GOT3 (cell line): Measurements from ENCODE around the gene PANK4.

Source experiments
- DNase-seq: peaks from one replicate; lab custom pipeline; 2025; ENCODE audit warnings: mixed read lengths; lab: John Stamatoyannopoulos, UW

Gene PANK4

DNA sequence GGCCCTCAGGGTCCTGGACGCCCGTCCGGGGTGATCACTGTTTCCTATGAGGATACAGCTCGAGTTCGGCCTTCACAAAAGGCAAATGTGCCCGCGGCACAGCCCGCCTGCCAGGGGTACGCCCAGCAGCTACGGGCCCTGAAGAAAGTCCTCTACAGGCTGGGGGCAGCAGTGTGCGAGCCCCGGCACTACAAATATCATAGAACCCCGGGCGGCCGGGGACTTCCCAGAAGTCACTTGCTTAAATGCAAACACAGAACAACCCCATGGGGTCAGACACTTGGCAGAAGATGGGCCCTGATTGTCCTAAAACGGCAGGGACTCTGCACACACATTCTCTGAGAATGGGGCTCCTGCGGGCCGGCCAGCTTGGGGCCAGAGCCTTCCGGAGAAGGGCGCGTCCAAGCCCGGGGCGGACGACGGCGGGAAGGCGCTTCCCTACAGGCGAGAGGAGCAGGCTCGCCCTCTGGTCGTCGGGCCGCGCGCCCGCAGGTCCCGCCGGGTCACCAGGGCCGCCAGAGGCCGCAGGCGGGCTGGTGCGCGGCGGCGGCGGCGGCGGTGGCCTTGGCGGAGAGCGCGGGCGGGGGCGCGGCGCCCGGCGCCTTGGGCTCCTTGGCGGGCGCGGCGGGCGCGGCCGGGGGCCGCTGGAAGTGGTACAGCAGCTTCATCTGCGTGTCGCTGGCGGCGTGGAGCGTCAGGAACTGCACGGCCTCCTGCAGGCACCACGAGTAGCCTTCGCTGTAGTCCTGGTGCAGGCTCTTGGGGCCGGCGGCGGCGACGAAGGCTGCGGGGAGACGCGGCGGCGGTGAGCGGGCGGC, 2.8 kb upstream of the PANK4 start:
- no peak for DNase-seq

DNA sequence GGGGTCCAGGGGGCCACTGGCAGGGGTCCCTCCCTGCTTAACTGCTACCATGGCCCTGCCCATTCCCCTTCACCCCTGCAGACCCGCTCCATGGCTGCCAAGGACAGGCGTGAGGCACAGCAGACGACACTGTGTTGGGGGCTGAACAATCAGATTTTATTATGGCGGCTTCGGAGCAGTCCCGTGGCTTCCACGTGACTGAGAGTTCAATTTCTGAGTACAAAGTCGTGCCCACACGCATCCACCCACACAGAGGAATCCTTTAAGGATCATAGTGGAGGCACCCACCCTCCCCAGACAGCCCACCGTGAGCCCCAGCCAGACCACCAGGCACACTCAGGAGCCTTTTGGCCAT, 2.2 kb upstream of the PANK4 start:
- DNase-seq = no peak

DNA sequence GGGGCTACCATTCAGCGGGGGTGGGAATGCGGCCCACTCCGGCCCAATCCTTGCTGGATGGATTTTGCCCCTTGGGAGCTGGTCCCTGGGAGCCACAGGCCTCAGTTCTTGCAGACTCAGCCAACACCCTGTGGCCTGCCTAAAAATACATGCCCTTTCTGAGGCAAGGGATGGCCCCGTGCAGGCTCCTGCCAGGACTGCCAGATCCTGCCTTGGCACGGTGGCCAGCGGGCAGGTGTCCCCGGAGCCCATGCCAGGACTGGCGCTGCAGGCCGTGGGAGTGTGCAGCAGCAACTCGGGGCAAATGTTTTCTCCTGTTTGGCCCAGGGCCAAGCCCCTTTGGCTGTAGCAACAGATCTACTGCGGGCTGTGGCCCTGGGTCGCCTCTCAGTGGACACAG, 1.6 kb upstream of the PANK4 start:
- DNase-seq = no peak

DNA sequence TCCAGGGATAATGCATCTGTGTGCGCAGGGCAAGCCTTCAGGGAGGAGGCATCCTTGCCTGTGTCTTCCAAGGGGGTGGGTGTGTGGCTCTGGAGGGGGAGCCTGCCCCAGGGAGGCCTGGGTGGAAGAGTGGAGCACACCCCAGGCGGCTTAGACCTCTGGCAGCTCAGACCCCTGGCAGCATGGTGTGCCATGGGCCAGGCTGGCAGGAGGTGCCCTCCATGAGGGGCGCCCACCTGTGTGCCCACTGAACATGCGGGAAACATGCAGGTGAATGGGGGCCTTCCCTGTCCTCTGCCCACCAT, 1.1 kb upstream of the PANK4 start:
- DNase-seq = no peak

DNA sequence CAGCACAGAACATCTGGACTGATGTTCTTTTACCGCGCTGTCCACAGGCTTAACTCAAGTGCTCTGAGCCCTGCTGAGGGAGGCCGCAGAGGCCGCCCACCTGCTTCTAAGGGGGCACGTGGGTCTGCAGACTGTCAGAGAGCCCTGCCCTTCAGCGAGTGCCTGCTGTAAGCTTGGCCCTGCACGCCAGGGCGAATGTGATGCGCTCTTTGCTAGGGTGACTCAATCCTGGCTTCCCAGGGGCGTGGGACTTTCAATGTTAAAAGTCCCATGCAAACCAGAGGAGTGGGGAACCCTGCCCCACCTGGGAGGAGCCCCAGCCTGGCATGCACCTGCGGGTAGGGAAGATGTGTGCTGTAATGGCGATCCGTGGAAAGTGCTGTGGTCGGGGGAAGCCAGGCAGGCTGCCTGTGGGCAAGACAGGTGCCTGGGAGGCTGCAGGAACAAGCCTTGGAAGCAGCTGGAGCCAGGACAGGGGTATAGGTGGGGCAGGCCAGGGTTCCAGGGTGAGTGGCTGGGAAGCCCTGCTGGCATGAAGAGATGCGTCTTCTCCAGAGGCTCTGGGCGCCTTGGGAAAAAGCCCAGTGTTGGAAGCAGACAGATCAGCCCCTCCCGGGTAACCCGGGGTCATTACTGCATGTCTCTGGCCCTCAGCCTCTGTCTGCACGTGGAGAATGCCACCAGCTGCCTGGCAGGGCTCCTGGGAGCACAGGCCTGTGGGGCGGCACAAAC, 594 bp upstream of the PANK4 start:
- no peak for DNase-seq

DNA sequence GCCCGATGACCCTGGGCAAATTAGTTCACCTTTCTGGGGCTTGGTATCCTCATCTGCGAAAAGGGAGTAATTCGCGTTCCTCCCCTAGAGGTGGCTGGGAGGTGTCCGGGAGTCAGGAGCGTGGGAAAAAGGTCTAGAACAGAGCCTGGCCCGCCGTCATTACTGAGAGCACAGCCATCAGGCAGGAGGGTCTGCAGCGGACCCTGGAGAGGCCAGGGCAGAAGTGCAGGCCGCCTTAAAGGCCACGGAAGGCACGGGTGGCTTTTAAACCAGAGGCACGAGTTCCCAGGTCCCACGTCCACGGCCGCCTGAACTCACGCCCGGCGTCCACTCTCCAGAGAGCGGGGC, 850 bp downstream of the PANK4 start:
- DNase-seq = no peak

DNA sequence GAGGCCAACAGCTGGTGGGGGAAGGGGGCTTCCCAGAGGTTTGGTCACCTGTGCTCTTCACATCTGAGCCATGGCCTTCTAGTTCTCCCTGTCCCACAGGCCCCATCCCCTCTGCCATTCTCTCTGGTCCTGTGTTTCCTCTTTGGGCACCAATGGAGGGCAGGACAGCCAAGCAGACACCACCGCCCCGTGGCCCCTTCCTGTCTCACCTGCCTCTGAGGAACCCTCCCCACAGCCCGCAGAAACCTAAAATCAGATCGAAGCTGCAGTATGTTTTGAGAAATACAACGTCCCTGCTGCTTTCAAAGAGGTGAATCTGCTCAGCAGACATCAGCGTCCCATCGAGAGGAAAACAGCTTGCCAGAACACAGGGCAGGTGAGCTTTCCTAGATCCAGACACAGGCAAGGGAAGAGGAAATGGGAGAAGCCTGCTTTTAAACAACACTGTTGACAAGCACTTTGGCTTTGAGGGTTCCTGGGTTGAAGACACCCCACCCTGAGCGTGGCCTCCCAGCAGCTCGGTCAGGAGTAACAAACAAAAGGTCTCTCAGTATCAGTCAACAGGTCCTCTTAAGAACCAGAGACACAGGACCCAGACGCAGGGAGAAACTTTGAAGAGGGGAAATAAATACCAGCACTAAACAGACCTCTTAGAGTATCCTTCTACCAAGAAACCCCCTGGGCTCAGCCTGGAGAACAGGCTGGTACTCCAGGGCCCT, 2.3 kb downstream of the PANK4 start:
- no peak for DNase-seq

DNA sequence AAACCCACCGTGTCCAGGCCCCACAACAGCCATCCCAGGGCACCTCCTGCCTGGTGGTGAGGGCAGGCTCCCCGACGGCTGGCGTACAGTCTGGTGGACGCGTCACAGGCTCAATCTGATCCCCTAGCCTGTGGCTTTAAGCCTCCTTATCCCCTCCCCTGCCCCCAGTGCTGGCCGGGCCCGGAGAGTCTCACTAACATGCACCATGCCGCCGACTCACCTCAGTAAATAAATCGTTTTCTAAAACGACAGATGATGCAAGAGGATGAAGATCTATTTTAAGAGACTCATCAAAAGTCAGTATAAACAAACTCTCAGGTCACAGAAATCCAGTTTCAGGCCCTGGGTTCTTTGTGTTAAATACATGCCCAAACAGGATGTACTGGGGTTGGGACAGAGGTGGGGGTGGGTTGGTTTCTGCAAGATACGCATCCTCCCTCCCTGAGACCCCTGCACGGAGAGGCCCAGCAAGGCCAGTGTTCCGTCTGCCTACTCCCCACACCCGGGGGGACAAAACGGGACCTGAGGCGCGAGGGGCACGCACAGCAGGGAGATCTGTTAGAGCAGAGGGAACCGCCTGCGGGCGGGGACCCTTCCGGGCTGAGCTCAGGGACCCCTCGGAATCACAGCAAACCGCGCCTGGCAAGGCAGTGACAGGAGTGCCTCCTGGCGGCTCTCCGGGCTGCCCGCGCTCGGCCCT, 3.1 kb downstream of the PANK4 start:
- no peak for DNase-seq

DNA sequence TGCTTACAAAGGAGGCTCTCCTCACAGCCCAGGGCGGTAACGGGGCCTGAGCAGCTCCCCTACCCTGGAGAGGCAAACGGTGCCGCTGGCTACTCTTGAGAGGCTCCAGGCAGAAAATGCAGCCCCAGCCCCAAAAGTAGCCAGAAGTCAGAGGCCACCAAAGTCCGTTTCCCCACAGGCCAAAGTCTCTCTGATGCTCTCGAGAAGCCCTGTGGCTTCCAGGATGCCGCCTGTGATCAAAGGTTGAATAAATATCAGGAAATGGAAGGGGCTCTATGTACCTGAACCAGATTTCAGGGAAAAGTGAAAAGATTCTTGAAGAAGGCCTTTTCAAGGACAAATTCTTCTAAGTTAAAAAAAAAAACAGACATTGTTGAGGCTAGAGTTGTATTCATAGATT, 4.2 kb downstream of the PANK4 start:
- DNase-seq = no peak

DNA sequence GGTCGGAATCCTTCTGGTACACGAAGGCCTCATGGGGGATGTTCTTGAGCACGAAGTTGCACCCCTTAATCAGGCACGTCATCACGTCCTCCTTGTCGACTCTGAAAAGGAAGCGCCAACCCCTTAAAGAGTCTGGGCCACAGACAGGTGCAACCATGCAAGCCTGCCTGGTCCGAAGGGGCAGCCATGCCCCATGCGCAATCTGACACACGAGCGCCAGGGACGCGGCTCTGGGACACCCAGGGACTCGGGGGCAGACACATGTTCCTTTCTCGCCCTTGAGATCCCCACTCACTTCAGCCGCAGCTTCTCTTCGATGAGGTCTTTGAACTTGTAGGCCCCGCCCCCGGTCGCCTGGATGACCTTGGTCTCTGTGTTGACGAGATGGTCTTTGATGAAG, 5.6 kb downstream of the PANK4 start:
- DNase-seq = no peak

DNA sequence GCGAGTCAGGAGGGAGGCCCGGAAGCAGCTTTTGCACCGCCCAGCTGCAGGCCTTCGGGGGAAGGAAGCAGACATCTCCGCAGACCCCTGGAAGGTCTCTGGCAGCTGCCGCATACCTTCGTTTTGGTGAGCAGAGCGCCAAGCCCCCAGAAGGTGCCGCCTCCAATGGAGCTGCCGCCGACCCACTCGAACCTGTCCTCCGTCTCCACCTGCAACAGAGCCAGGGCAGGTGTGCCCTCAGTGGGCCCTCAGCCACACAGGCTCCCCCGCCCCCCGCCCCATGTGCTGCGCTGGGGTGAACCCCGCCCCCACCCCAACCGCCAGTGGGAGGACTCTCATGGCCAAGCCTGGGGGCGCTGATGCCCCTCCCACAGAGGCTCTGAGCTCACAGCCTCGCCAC, 6.2 kb downstream of the PANK4 start:
- no peak for DNase-seq

DNA sequence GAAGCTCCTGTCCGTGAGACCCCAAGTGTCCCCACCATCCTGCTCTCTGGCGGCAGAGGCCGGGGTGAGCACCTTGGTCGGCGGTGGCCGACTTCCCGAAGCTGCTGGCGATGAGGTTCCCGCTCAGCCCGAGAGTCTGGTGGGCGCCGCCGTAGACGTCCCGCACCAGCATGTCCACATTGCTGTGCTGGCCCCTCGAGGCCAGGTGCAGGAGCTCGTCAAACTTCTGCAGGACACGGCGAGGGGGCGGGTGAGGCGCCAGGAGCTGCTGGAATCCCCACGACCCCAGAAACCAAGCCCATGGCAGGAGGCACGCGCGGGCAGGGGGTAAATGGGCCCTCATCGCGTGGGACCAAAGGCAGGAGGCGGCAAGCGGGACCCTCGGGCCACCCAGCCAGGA, 6.7 kb downstream of the PANK4 start:
- no peak for DNase-seq

DNA sequence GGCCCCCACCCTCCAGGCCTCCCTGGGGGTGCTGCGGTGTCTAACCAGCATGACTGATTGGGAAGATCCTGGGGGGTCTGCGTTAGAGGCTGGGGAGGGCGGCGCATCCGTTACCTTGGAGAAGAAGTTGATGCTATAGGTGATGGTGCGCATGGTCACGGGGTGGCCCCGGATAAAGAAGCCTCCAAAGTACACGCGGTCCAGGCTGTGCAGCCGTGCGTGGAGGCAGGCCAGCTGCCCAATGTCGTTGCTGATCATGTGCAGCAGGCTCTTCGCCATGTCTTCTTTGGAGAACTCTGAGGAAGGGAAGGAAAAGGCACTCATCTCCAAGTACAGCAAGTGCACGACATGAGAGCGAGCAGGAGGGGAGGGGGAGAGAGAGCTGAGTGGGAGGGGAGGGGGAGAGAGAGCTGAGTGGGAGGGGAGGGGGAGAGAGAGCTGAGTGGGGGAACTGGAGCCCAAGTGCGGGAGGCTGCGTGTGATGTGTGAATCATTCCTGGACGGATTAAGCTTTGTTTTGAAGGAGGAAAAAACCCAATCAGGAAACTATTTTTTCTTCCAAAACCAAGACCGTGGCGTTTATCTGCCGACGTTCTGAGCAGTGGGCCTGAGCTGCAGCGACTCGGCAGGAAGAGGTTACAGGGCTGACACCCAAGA, 7.2 kb downstream of the PANK4 start:
- no peak for DNase-seq

DNA sequence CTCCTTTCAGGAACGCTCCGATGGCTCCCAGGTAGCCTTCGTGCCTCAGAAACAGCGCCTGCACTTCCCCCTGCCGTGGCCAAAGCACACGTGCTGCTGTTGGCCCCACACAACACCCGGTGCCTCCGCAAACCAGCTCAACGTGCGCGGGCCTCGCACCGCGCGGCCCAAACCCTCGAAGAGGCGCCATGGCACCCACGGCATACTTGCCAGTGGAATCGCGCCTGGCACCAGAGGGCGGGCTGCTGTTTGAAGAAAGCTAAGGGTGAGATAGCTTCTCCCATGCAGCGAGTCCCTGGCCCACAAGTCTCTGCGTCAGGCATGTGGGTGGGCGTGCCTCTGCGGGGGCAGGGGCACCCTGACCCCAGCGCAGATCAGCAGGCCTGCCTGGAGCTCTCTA, 7.9 kb downstream of the PANK4 start:
- no peak for DNase-seq

DNA sequence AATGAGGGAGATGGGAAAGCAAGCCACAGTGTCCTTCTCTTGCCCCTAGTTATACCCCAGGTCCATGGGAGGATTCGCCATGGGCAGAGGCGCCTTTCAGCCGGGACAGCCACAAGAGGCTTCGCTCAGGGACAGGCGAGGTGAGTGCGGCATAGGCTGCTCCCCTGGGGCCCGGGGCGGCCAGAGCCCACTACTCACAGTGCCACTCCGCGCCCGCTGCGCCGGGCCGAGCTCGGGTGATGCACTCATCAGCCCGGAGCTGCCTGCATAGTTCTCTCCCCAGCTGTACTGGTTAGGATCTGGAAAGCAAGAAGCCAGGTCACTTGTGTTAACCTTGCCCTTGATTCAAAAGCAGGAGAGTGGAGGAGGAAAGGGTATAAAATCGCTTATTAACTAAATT, 8.4 kb downstream of the PANK4 start:
- no peak for DNase-seq

DNA sequence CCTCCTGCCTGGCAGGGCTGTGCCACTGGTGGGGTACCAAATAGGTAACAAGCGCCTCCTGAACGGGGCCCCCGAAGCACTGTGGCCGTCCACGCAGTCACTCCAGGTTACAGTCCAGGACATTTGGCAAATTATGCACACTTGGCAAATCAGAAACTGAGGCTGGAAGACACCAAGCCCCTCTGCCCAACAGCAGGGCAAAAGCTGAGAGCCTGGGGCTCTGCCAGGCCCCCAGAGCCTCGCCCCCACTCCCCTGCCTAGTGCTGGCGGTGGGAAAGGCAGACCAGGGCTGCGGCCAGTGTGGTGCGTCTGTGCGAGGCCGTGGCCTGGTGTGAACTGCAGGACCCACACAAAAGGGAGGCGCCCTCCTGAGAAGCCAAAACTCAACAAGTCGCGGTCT, 9.4 kb downstream of the PANK4 start:
- no peak for DNase-seq

DNA sequence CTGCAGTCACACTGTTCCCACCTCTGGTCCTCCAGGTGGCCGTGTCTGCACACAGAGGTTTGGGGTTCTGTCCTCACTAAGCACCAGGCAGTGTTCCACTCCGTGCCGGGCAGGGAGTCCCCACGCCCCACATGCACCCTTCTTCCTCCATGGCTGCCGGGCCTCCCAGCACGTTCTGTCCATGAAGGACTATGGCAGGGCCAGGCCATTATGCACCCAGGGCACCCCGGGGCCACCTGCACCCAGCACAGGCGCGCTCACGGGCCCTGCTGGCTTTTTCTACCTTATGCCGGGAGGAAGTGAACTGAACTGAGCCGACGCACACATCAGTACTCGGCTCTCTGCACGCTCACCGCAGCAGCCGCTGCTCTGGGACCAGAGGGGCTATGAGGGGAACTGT, 10.3 kb downstream of the PANK4 start:
- no peak for DNase-seq

DNA sequence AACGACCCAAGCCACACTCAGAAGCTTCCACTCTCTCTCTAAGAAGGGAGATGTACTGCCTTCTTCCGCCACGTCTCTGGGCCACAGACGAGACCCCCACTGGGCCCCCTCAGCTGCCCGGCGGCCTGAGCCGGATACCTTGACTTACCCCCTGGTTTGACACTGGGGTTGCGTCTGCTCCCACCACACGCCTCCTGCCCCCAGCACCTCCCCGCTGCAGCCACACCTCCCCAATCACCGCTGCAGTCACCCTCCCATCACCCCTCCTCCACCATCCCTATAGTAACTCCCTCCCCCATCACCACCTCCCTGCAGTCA, 10.7 kb downstream of the PANK4 start:
- no peak for DNase-seq

DNA sequence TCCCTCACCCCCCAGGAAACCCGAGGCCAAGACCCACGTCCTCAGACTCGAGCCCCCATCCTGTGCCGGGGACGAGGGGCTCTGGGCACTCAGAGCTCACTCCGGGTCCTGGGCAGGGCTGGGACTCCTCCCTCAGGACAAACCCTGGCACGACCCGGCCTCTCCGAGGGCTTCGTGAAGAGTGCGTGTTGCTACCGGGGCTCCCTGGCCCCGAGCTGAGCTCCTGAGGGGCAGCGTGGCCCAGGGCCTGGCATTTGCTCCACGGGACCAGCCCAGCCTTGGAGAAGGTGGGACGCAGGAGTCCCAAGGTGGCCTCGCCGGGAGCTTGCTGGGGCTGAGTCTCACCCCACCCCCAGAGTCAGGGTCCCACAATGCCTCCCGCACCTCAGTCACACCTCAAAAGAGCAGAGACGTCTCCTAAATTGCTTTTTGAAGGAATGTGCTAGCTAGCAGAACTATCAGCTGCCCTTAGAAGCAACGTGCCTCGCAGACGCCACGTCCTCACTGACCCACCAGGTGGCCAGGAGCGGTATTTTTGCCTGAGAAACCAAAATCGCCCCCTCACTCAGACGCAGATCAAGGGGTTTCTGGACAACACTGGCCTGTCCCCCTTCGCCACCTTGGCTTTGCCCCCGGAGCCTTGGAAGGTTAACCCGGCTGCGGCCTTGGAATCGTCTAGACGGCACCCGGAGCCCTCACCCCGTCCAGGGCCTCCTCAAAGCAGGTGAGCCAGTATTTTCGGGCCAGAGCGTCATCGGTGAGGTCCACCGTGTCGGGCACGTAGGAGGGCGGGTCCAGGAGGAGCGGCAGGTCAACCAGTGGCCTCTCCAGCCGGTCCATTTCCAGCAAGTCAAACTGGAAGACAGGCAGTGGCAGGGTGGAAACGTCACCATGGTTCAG, 11.3 kb downstream of the PANK4 start:
- no peak for DNase-seq

DNA sequence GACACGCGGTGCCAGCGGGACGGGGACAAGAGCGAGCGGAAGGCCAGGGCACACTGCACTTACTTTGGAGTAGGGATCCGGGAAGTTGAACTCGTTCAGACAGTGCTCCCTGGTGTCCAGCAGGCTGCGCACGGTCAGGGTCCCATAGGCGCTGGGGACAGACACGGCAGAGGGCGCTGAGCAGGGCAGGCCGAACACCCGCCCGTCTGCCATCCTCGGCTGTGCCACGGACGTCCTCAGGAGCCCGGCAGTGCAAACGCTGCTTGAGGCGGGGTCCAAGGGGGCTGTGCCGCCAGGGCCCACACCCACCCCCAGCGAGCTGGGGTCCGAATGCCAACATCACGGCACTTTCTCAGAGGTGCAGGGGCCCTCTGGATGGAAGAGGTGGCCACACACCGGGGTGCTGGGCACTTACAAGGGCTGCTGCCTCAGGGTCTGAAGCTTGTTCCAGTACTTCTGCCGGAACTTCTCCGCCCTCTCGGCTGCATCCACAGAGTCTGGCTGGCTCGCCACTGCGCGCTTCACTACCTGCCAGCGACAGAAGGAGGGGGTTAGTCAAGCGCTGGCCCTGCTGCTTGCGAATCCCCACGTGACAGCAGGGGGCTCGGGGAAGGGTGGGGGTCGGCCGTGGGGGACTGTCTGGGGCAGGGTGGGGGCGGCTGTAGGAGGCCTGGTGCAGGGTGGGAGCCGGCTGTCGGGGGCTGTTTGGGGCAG, 12.3 kb downstream of the PANK4 start:
- DNase-seq = no peak
